NCI-H1092 (cell line): ENCODE data around the gene NLRP1.

ENCODE experiments used
- DNase-seq: peaks from one replicate; lab custom pipeline; 2025; lab: John Stamatoyannopoulos, UW

Gene NLRP1

DNA sequence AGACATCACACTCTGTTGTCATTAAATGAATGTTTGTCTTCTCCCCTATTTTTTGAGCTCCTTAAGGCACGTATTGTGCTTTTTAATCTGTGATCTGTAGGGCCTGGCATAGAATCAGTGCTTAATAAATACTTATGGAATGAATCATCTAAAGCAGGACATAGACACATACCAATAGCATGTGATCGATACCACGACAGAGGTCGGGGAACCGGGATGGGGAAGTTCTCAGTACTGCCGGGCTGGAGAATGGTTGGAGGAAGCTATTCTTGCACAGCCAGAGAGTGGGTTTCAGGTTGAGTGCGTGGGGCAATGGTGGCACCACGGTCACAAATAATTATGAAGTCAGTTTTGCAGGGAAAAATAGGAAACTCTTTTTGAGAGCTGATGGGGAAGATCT is 26.8 kb downstream of the NLRP1 start:
- no peak for DNase-seq

DNA sequence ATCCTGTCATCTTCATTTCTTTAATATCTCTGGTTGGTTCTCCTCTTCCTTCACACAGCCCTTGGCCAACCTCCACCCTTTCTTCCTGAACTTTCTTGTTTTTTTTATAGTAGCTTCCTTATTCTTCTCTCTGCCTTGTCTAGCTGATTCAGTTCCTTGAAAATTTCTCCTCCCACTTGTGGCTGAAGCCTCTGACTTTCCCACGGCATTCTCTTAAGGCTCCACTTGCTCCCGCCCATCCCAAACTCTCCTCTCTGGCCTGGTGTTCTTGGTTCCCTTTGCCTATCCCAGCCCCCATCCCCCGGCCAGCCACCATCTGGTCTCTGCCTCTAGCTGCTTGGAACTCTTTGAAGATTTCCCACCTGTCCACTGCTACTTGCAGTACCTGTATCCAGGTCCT is 29.1 kb downstream of the NLRP1 start:
- DNase-seq = no peak

DNA sequence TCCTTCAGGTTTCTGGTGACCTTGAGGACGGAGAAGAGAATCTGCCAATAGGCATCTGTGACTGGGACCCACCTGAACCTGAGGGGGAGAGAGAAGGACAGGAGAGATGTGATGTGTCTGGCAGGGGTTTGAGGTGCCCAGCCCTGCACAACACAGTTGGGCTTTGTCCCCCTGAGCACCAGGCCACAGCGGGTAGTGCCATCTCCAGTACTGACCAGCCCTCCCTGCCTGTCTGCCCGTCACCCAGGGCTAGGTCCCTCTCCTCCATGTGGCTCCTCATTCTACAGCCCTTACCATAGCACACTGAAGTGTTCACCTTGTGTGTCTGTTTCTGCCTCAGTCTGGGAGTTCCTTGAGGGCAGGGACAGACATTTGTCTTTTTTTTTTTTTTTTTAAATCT is 30.8 kb downstream of the NLRP1 start:
- no peak for DNase-seq

DNA sequence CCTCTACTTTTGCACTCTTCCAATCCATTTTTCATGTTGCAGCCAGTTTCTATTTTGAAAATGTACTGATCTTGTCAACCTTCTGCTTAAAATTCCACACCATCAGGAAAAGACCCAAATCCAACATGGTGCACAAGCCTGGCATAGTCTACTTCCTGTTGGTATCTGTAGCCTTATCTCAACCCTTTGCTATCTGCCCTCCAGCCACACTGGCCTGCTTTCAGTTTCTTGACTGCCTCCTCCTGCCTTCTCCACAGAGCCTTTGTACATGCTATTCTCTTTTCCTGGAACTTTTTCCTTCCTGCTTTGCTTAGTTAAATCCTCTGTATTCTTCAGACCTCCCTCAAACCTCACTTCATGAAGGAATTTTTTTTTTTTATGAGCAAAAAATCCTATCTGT is 31.5 kb downstream of the NLRP1 start:
- no peak for DNase-seq

DNA sequence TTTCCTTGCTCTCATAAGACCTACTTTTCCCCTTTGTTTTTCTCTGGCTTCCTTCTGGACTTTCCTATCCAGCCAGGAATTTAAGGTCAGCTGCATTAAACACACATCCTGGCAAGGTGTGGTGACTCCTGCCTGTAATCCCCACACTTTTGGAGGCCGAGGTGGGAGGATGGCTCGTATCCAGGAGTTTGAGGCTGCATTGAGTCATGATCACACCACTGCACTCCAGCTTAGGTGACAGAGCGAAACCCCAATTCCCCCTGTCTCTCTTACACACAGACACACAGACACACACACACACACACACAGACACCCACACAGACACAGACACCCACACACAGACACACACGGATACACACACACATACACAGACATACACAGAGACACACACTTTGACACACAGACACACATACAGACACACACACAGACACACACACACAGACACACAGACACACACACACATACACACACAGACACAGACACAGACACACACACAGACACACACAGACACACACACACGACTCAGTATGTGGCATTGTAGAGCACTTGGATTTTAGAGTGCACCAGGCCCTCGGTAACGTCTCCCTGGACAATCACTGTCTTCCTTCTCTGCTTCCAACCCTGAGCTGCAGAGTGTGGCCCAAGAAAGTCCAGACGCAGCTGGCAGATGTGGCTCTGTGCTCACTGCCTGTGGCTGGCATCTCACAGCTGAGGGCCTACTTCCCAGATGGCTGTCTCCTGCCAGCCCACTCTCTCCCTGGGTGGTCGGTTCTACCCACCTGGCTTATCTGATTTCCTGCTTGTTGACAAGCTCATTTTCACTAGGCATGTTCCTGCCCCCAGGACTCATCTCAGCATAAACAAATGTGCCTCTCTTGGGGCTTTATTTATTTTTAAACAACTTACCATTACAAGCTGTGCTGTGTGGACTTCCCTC is 39.0 kb downstream of the NLRP1 start:
- no peak for DNase-seq

DNA sequence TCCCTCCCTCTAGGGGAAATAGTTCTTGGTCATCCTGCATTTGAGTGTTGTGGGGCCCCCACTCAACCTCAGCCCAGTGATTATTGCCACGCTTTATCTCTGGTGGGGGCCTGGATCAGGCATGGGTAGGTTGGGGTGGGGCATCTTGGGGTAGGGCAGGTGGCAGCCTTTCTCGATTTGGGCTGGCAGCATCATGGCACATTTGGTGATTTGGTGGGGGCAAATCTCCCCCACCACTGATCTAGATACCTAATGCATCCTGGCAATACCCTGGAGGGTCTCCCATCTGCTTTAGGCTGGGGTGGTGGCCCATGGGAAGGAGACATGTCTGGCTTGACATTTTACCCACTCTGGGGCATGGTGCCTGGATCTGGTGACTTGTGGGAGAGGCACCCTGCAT is 40.2 kb downstream of the NLRP1 start:
- DNase-seq = no peak

DNA sequence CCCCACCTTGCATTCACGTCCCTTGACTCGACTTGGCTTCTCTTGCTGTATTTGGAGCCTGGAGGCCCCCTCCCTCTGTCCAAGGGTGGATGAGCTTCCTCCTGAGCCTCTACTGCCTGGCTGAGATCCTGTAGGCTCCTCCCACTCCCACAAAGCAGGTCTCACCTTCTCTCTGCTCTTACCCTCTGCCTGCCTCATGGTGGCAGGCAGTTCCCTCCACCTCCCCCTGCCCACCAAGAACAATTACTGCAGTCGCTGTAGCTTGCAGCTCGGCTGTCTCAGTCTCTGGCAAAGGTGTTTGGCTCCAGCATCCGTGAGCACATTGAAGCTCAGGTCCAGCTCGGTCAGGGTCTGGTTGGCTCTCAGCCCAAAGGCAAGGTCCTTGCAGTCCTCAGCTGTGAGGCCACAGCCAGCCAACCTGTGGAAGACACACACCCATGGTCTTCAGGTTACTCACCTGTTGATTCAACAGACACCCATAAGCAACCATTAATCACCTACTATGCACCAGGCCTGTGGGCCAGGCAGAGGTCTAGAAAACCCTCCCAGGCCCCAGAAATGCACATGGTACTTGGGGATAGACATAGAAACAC is 42.6 kb downstream of the NLRP1 start:
- no peak for DNase-seq

DNA sequence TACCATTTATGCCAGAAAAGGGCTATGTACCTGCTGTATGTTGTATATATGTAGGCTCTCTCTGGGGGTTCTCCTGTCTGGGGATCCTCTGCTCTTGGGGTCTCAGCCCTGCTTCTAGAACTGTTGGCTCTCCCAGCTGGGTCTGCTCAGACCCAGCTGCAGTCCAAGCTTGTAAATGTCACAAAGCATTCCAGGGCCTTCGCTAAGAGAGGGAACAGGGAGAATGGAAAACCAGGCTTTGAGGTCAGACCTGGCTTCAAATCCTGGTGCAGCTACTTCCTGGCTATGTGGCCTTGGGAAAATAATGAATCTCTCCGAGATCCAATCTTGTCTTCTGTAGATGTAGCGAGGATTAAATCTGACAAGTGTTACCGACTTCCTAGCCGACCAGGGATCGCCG is 44.0 kb downstream of the NLRP1 start:
- DNase-seq = no peak

DNA sequence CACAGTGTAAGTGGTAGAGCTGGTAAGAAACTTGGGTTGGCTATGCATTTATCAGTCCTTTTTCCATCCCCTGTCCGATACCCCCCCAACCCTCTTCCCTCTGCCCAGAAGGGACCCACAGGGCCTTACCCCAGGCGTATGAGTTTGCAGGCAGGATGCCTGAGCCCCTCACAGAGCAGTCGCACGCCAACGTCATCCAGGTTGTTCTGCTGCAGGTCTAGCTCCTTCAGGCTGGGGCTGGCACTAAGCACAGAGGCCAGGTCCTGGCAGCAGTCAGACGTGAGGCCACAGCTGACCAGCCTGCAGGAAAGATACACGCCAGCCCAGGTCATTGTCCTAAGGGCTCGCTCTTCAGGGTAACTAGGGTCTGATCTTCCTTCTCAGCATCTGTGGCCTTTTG is 45.0 kb downstream of the NLRP1 start:
- no peak for DNase-seq

DNA sequence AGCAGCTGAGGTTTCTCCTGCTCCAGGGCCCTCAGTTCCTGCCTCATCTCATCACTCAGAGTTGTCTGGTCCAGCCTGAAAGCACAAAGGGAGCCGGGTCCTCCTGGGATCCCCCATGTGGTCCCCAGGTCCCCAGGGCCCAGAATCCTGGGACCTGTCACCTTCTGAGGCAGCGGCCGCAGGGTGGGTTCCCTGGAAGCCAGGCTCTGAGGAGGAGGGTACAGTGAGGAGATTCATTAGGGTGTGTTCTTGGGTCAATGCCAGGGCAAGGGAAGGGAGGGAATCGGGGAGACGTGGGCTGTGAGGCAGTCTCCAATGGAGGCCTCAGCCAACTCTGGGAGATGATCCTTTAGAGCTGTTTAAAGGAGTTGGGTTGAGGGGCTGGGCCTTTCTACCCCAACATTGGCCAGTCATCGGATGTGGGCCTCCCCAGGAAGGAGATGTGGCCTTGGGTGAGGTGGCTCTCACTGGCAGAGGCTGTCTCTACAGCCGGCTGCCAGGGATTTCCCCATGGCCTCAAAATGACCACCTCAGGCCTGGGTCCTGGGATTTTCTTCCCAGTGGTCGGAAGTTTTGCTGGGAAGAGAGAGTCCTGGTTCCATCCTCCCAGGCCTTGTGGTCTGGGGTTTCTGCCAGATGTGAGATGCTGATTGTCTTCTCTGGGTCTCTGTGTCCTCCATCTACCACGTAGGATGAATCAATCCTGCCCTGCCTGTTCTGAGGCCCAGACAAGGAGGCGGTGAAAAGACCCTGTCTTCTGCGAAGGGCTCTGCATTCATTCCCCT is 47.3 kb downstream of the NLRP1 start:
- no peak for DNase-seq

DNA sequence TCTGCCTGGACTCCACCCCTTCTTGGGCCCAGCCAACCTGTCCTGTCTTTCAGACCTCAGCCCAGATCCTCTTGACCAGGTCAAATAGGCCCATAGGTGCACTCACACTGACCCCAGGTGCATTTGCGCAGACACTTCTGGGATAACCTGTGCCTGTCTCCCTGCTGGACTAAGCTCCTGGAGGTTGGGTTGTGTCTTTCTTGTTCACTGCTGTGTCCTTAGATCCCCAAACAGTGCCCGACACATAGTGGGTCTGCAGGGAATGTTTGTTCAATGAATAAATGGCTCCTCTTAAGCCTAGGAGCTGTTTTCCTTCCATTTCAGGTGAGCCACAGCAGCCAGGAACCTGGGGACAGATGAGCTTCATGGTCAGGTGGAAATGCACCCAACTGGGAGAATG is 48.9 kb downstream of the NLRP1 start:
- DNase-seq = no peak

DNA sequence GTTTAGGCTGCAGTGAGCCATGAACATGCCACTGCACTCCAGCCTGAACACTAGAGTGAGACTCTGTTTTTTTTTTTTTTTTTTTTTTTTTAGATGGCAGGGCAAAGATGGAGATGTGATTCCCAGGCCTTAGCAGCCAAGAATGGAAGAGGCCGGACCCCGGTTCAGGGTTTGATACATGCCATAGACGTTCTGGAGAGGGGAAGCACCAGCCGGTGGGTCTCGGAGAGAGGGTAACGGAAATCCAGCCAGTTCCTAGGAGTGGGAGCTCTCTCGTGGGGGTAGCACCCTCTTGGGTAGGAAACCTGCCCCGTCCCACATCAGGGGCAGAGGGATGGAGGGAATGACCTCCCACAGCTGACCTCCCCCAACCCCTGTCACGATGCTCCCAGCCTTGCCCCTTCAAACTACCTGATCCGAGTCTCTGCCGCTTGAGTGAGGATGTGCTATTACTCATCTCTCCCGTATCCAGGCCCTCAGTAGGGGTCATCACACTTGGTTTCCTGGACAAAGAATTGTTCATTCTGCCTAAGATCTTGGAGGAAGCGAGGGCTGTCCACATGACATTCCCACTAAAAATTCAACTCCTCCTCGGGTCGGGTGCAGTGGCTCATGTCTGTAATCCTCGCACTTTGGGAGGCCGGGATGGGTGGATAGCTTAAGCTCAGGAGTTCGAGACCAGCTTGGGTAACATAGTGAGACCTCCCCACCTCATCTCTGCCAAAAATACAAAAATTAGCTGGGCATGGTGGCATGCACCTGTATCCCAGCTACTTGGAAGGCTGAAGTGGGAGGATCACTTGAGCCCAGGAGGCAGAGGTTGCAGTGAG is 50.6 kb downstream of the NLRP1 start:
- DNase-seq = no peak

DNA sequence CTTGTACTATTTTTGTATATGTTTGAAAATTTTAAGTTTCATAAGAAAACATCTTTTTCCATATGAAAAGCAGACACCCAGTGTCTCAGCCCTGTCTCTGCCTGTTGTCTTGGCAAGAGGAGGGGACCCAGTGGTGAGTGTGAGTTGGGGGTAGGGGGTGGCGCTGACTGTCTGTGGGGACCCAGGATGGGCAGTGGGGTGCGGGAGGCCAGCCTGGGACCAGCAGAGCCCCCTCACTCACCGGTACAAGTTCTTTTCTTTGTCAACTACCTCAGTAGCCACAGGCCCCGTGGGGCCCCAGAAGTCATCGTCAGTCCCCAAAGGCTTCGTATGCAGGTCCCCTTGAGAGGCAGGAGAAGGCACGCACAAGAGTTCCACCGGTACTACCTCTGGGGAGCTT is 51.7 kb downstream of the NLRP1 start:
- no peak for DNase-seq

DNA sequence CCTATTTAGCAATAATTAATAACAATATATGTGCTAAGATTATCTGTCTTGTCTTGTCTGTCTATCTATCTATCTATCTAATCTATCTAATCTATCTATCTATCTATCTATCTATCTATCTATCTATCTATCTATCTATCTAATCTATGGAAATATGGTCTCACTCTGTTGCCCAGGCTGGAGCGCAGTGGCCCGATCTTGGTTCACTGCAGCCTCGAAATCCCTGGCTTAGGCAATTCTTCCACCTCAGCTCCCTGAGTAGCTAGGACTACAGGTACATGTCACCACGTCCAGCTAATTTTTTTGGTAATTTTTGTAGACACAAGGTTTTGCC is 53.3 kb downstream of the NLRP1 start:
- no peak for DNase-seq

DNA sequence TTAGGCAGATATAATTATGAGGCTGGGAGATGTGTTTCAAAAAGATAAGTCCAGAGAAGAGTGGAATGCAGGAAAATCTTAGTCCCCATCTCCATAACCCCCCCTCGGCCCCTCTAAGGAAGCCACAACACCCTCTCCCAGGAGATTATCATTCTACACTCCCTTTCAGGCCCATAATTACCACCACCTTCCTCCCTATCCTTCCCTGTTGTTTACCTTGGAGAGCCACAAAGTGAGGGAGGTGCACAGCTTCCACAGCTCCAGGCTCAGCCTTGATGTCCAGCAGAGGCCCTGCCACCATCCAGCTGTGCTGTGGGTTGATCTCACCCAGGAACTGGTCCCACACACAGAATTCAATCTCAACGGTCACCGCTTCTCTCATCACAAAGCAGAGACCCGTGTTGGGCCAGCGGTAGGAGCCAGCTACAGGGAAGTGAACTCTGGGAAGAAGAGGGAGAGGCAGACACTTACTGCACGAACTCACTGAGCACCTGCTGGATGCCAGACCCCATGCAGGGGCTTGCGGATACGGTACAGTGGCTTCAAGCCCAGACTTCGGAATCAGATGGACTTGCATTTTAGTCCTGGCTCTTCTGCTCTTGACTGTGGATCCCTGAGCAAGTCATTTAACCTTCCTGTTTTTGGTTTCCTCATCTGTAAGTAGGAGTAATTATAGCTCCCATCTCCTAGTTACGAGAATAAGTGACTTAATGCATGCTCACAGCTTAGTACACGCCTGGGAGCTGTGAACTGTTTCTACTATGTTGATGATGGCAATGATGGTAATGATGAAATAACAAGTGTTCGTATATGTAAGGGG is 53.8 kb downstream of the NLRP1 start:
- DNase-seq = no peak

DNA sequence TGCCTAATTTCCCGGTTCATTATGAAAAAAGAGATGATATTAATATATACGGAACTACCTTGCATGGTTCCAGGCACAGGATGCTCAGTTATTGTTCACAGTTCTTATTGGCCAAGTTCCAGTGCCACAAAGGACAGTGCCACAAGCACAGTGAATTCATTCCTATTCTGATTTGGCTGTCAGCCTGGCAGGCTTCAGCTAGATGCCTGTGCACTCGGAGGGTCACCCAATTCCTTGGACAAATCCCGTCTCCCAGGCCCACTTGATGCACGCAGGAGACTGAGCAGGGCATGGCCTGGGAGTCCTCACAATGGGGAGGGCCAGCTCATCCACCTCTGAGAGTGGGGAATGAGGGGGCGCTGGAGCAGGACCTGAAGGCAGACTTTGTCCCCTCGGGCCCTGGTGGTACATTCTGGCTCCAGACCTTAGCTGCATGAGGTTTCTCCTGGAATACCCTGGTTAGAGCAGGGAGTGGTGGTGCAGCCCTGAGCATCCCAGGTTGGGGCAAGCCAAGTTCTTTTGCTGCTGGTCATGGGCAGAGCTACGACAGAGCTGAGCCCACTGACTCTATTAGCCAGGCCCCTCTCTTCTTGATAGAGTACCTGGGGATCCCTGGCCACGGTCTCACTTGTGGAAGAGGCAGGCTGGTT is 56.6 kb downstream of the NLRP1 start:
- DNase-seq = no peak

DNA sequence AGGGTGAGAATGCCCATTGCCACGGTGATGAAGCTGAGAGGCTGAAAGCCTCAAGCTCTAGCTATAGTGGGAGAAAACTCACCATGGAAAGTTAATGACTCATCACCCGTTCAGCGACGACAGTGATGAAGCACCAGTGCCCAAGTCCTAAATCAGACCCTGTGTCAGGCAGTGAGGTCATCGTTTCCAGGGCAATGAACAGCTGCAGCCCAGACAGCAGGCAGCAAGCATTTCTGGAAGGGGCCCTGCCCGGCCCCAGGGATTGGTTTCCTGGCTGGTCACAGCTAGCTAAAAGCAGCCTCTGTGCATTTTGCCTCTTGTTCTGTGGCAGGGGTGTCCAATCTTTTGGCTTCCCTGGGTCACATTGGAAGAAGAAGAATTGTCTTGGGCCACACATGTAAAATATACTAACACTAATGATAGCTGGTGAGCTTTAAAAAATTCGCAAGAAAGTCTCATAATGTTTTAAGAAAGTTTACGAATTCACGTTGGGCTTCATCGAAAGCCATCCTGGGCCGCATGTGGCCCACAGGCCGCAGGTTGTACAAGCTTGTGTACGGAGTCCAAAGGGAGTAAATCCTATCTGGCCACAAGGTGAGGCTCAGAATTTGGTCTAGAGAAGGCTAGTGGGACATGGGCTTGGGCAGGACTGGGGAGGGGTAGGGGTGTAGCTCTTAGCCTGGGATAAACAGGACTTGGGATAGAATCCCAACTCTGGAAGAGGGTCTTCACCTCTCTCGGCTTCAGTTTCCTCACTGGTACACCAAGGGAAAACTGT is 57.3 kb downstream of the NLRP1 start:
- DNase-seq = no peak

DNA sequence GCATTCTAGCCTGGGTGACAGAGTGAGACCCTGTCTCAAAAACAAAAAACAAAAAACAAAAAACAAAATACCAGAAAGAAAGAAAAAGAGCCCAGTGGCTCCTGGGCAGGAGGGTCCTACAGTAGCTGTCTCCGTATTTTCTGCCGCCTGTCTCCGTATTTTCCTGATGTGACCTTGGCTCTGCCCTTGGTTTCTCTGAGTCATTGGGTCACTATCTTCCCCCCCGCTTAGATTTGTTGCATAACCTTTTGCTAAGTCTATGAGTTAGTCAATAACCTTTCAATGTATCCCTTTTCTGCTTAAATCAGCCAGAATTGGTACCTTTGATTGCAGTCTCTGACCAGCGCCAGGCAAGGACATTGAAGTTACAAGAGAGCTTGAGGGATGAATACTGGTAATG is 61.1 kb downstream of the NLRP1 start:
- no peak for DNase-seq

DNA sequence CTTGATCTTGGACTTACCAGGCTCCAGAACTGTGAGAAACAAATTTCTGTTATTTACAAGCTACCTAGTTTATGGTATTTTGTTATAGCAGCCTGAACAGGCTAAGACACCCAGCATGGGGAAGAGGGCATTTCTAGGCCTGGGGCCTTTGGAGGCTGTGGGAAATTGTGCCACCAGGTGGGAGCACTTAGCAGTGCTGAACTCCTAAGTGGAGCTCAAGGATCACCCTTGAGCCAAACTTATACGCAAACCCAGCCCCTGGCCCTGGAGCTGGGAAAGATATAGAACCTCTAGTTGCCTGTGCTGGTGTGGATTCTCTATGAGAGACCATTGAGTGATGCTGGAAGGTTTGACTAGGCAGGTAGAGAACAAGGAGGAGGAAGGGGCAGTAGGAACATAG is 61.8 kb downstream of the NLRP1 start:
- no peak for DNase-seq
